A549 (cell line): ENCODE measurements around the gene LAMB3. TPM values are rescaled to one million over a fixed set of nuclear protein-coding genes. Genes with fewer than 3 reads are reported as not detected.

ENCODE experiments used
- ATAC-seq, 2 experiments: fragments of 200-7000 bp in 1 of 2; fragments of >200 bp in 1 of 2; cut with Nextera tagmentation in 1 of 2; cut with Tn5 transposase in 1 of 2; 3 replicates each; pipeline versions ENCODE4 v1.8.0 to v1.9.1; 2018 to 2020; ENCODE audit warnings: mild to moderate bottlenecking in 1 of 2, moderate library complexity in 1 of 2
- CTCF ChIA-PET: fragments of 300-600 bp; sonication (Branson Sonifier 250); formaldehyde crosslinking; extraction: SDS; loops from one replicate; lab custom pipeline; 2021; ENCODE audit warnings: antibody characterized with exemption, inconsistent platforms; lab: Yijun Ruan, JAX
- POLR2A ChIA-PET: fragments of 350-600 bp; formaldehyde crosslinking; extraction: SDS; loops from one replicate; lab custom pipeline; 2021; ENCODE audit warnings: antibody characterized with exemption, inconsistent platforms; lab: Yijun Ruan, JAX
- DNase-seq, 2 experiments: peaks; one replicate each; pipeline versions ENCODE4 v3.0.0 to v3.0.0-alpha.2; 2011 to 2016; ENCODE audit warnings: low read depth in 1 of 2, low spot score in 1 of 2
- FAIRE-seq: peaks from 2 replicates; lab custom pipeline; 2011; peaks lifted over from hg19 to GRCh38; lab: Jason Lieb, UNC
- H3K27ac ChIP-seq, 2 experiments: fragments of >200 bp; sonication (Bioruptor Twin); formaldehyde crosslinking; 3 replicates each; pipeline ENCODE4 v1.5.1; 2016 to 2017
- H3K4me1 ChIP-seq: fragments of >200 bp; sonication (Bioruptor Twin); formaldehyde crosslinking; 3 replicates; pipeline ENCODE4 v1.6.1; 2016
- H3K4me2 ChIP-seq: fragments of >200 bp; sonication (Bioruptor Twin); formaldehyde crosslinking; 3 replicates; pipeline ENCODE4 v1.6.1; 2016
- H3K4me3 ChIP-seq: fragments of >200 bp; sonication (Bioruptor Twin); formaldehyde crosslinking; 3 replicates; pipeline ENCODE4 v1.5.1; 2016
- H3K9me3 ChIP-seq: fragments of >200 bp; sonication (Bioruptor Twin); formaldehyde crosslinking; 3 replicates; pipeline ENCODE4 v1.6.1; 2016
- BHLHE40 ChIP-seq: IDR thresholded peaks from 2 replicates; pipeline ENCODE4 v1.6.1; 2012; ENCODE audit warnings: low read depth, low read length, inconsistent platforms
- CBX8 ChIP-seq: fragments of 200-600 bp; sonication (generic); IDR thresholded peaks from 2 replicates; pipeline ENCODE4 v1.6.1; 2016
- CHD2 ChIP-seq: fragments of 150-350 bp; IDR thresholded peaks from 2 replicates; pipeline ENCODE4 v1.6.1; 2014; ENCODE audit warnings: low read length; ENCODE audit not compliant: partially characterized antibody
- ESRRA ChIP-seq: fragments of 150-350 bp; IDR thresholded peaks from 2 replicates; pipeline ENCODE4 v1.6.1; 2014; ENCODE audit warnings: mild to moderate bottlenecking, low read length, borderline replicate concordance
- FOSL2 ChIP-seq, 2 experiments: fragments of 450-650 bp in 1 of 2; fragments of >200 bp in 1 of 2; sonication (Bioruptor Twin) in 1 of 2; formaldehyde crosslinking; IDR thresholded peaks; 2 replicates each; pipeline versions ENCODE4 v1.5.0 to v1.6.1; 2016 to 2020; ENCODE audit warnings: mild to moderate bottlenecking in 1 of 2, moderate library complexity in 1 of 2
- GATA3 ChIP-seq: IDR thresholded peaks from 2 replicates; pipeline ENCODE4 v1.6.1; 2012; ENCODE audit warnings: borderline replicate concordance
- HEYL ChIP-seq: fragments of 250-450 bp; sonication (Bioruptor Pico); IDR thresholded peaks from 2 replicates; pipeline ENCODE4 v1.8.0; 2021; ENCODE audit warnings: mild to moderate bottlenecking, moderate library complexity
- HOXB13 ChIP-seq: fragments of 250-450 bp; sonication (Bioruptor Pico); IDR thresholded peaks from 2 replicates; pipeline ENCODE4 v1.5.0; 2020; ENCODE audit warnings: low read depth, mild to moderate bottlenecking, moderate library complexity
- HOXB5 ChIP-seq: fragments of 250-450 bp; sonication (Bioruptor Pico); IDR thresholded peaks from 2 replicates; pipeline ENCODE4 v1.5.0; 2020; ENCODE audit warnings: mild to moderate bottlenecking, moderate library complexity
- MAFK ChIP-seq: fragments of 450-650 bp; IDR thresholded peaks from 2 replicates; pipeline ENCODE4 v1.6.1; 2014; ENCODE audit not compliant: partially characterized antibody
- MYC ChIP-seq: IDR thresholded peaks from 2 replicates; pipeline ENCODE4 v1.6.1; 2012; ENCODE audit warnings: mild to moderate bottlenecking, inconsistent platforms, low read length, improper control_type of control experiment, borderline replicate concordance
- NFE2L2 ChIP-seq: fragments of 150-350 bp; conservative IDR thresholded peaks from 2 replicates; pipeline ENCODE4 v1.6.1; 2014; ENCODE audit warnings: low read length
- NPAS2 ChIP-seq: fragments of 250-450 bp; sonication (Bioruptor Pico); IDR thresholded peaks from 2 replicates; pipeline ENCODE4 v1.8.0; 2022; ENCODE audit warnings: mild to moderate bottlenecking, moderate library complexity, borderline replicate concordance
- NR3C1 ChIP-seq: fragments of >200 bp; sonication (Bioruptor Twin); formaldehyde crosslinking; IDR thresholded peaks from 3 replicates; pipeline ENCODE4 v1.6.1; 2017
- PBX3 ChIP-seq: IDR thresholded peaks from 2 replicates; pipeline ENCODE4 v1.6.1; 2012
- POLR2AphosphoS2 ChIP-seq: conservative IDR thresholded peaks from 2 replicates; pipeline ENCODE4 v1.6.1; 2012; ENCODE audit warnings: low read length, improper control_type of control experiment, inconsistent platforms
- RAD21 ChIP-seq, 2 experiments: fragments of >200 bp in 1 of 2; sonication (Bioruptor Twin) in 1 of 2; formaldehyde crosslinking in 1 of 2; IDR thresholded peaks in 1 of 2; conservative IDR thresholded peaks in 1 of 2; 2 replicates in 1 of 2; 3 replicates in 1 of 2; pipeline ENCODE4 v1.6.1; 2012 to 2018; ENCODE audit warnings: inconsistent platforms in 1 of 2
- REST ChIP-seq: fragments of 200-600 bp; sonication (generic); IDR thresholded peaks from 2 replicates; pipeline ENCODE4 v1.6.1; 2016; ENCODE audit warnings: antibody characterized with exemption, mild to moderate bottlenecking, moderate library complexity
- RNF2 ChIP-seq: fragments of 200-600 bp; sonication (generic); IDR thresholded peaks from 2 replicates; pipeline ENCODE4 v1.6.1; 2016; ENCODE audit warnings: low read depth, mild to moderate bottlenecking, antibody characterized with exemption, moderate library complexity, borderline replicate concordance
- SREBF2 ChIP-seq: fragments of 450-650 bp; IDR thresholded peaks from 2 replicates; pipeline ENCODE4 v1.6.1; 2014; ENCODE audit warnings: mild to moderate bottlenecking, moderate library complexity
- TFCP2L1 ChIP-seq: fragments of 250-450 bp; sonication (Bioruptor Pico); IDR thresholded peaks from 2 replicates; pipeline ENCODE4 v1.5.0; 2021; ENCODE audit warnings: mild to moderate bottlenecking
- ZC3H11A ChIP-seq: fragments of 450-650 bp; IDR thresholded peaks from 2 replicates; pipeline ENCODE4 v1.6.1; 2014; ENCODE audit warnings: antibody characterized with exemption, mild to moderate bottlenecking
- ZFP36 ChIP-seq: fragments of 450-650 bp; IDR thresholded peaks from 2 replicates; pipeline ENCODE4 v1.6.1; 2014; ENCODE audit warnings: borderline replicate concordance; ENCODE audit not compliant: partially characterized antibody
- ZNF302 ChIP-seq: fragments of 250-450 bp; sonication (Bioruptor Pico); IDR thresholded peaks from 2 replicates; pipeline ENCODE4 v1.9.0; 2021; ENCODE audit warnings: inconsistent platforms, mild to moderate bottlenecking, moderate library complexity
- WGBS: methylation state at CpG from one replicate; pipeline ENCODE4 v1.1.6; 2017; ENCODE audit errors: missing lambda C conversion rate; 5-methylcytosine and 5-hydroxymethylcytosine counted together
- polyA plus RNA-seq, 4 experiments: library from polyadenylated mRNA; depleted of rRNA in 3 of 4; stranded (reverse); fragments of >200 nt; fragmentation: RNase III in 1 of 4; extraction: RNeasy Plus Mini Kit Qiagen cat#74134 plus additional on column Dnase treatment in 1 of 4; gene quantifications; 2 replicates in 3 of 4; 3 replicates in 1 of 4; pipeline ENCODE4 v1.2.3, GENCODE V29; 2011 to 2017
- TF ChIP-seq, protein P1 (sequence below): fragments of 450-650 bp; IDR thresholded peaks from 2 replicates; pipeline ENCODE4 v1.6.1; 2014; ENCODE audit warnings: antibody characterized with exemption

The LAMB3 gene
- polyA plus RNA-seq, 2 of the 4 experiments (the other 2 are of a cell fraction): 7.3 to 9.1 TPM

GRCh38 chr1:209589440-209589839 is 62.8 kb downstream of the LAMB3 start:
- Histone ChIP-seq H3K4me2 (no peak overlapping the region), H3K27ac (no peak overlapping the region), H3K9me3 (no peaks in the 10 kb centered on the region), H3K4me1 (peaks cover 10% of the 10 kb centered on the region), H3K4me3 (no peak overlapping the region)
- ATAC-seq (no peak), DNase-seq (no peak), FAIRE-seq (no peak)
- CTCF ChIA-PET: interaction anchor here (1.0 to 8.6 kb wide), 11 partner anchors 8 to 234 kb away, joined by 3 to 67 read pairs (median 5); no protein-coding TSS in a partner anchor
- TF ChIP-seq NR3C1: no peak
- no peak for TF ChIP-seq BHLHE40
- TF ChIP-seq, protein P1, sequence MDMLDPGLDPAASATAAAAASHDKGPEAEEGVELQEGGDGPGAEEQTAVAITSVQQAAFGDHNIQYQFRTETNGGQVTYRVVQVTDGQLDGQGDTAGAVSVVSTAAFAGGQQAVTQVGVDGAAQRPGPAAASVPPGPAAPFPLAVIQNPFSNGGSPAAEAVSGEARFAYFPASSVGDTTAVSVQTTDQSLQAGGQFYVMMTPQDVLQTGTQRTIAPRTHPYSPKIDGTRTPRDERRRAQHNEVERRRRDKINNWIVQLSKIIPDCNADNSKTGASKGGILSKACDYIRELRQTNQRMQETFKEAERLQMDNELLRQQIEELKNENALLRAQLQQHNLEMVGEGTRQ: no peak
- TF ChIP-seq CBX8: no peak
- 81% methylated on average over 2 of the region's 2 CpGs for WGBS
- POLR2A ChIA-PET: no interaction called here

GRCh38 chr1:209587789-209588188 is 64.4 kb downstream of the LAMB3 start:
- 29% methylated on average over 3 of the region's 3 CpGs for WGBS
- ATAC-seq (peak; percentile 40 to 58; a peak in 5 of 6 replicates), DNase-seq (peak in 1 of 2 experiments; percentile 21), FAIRE-seq (no peak)
- Histone ChIP-seq H3K9me3 (no peaks in the 10 kb centered on the region), H3K4me2 (peak overlapping the region; percentile 37; the same call in 2 of the 3 replicates), H3K27ac (peak overlapping the region in 1 of 2 experiments; percentile 24; a peak in 1 of 6 replicates), H3K4me3 (no peak overlapping the region), H3K4me1 (peaks cover 10% of the 10 kb centered on the region)
- POLR2A ChIA-PET: no interaction called here
- CTCF ChIA-PET: interaction anchor here (0.6 to 4.0 kb wide), 6 partner anchors 11 to 383 kb away, joined by 3 to 23 read pairs (median 5); no protein-coding TSS in a partner anchor
- no peak for TF ChIP-seq REST
- TF ChIP-seq FOSL2 (IDR thresholded peaks at IDR 0.05): no peak
- 0 out of 2 replicates have a peak, but pooled peaks have one; percentile 17 for TF ChIP-seq FOSL2 (CRISPR knock-in tag; IDR thresholded peaks at IDR 0.05)
- TF ChIP-seq GATA3: peak; percentile 69; the same call in 1 of the 2 replicates

- Histone ChIP-seq H3K4me3 (no peak overlapping the region), H3K27ac (no peak overlapping the region), H3K4me1 (peaks cover 10% of the 10 kb centered on the region), H3K4me2 (peak overlapping the region; percentile 77; the same call in 1 of the 3 replicates), H3K9me3 (no peaks in the 10 kb centered on the region)
- no peak for ATAC-seq
- CTCF ChIA-PET: interaction anchor here (0.6 to 3.1 kb wide), 6 partner anchors 10 to 41 kb away, joined by 3 to 15 read pairs (median 6); no protein-coding TSS in a partner anchor
- TF ChIP-seq NPAS2: no peak
- POLR2A ChIA-PET: no interaction called here
- FAIRE-seq: no peak
- DNase-seq: no peak
- WGBS: 78% methylated on average over 4 of the region's 4 CpGs
These were observed 65.9 kb downstream of the LAMB3 start for GRCh38 chr1:209586221-209586740.

DNA sequence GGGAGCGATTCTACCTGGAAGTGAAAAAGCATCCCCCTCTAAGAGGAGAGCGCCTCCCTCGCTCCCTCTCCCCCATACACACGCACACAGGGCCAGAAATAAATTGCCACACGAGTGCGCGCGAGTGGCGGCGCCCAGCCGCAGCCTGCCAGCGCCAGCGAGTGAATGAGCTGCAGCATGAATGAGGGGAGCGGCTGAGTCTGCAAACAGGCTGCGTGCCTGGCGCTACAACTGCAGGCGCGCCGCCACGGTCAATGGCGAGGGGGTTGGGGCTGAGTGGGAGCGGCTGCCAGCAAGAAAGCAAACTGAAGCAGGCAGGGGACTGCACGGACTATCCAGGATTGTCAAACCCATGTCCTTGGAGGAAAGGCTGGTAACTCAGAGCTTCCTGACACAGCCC is 66.6 kb downstream of the LAMB3 start:
- FAIRE-seq (no peak), ATAC-seq (peak; percentile 52 to 67; a peak in 5 of 6 replicates), DNase-seq (no peak)
- Histone ChIP-seq H3K4me3 (0 out of 3 replicates have a peak overlapping the region, but pooled peaks have one; percentile 24), H3K4me1 (peaks cover 10% of the 10 kb centered on the region), H3K4me2 (peak overlapping the region; percentile 77), H3K9me3 (no peaks in the 10 kb centered on the region), H3K27ac (no peak overlapping the region)
- WGBS: 67% methylated on average over 14 of the region's 23 CpGs
- TF ChIP-seq SREBF2: no peak
- TF ChIP-seq POLR2AphosphoS2: no peak
- no peak for TF ChIP-seq CHD2
- no peak for TF ChIP-seq ZNF302
- no peak for TF ChIP-seq GATA3
- no peak for TF ChIP-seq MYC
- no peak for TF ChIP-seq RNF2
- no peak for TF ChIP-seq RAD21 (conservative IDR thresholded peaks at IDR 0.05 in 1 of 2, IDR thresholded peaks at IDR 0.05 in 1 of 2)
- no peak for TF ChIP-seq HOXB5 (CRISPR knock-in tag)
- TF ChIP-seq ESRRA: no peak
- no peak for TF ChIP-seq NFE2L2
- no peak for TF ChIP-seq HEYL
- no peak for TF ChIP-seq TFCP2L1 (CRISPR knock-in tag)
- no peak for TF ChIP-seq ZC3H11A
- TF ChIP-seq CBX8: no peak
- no peak for TF ChIP-seq HOXB13 (CRISPR knock-in tag)
- no peak for TF ChIP-seq ZFP36
- TF ChIP-seq PBX3: no peak
- TF ChIP-seq MAFK: no peak
- ChIA-PET CTCF (interaction anchor here (0.6 to 3.3 kb wide), 8 partner anchors 9 to 42 kb away, joined by 3 to 15 read pairs (median 7); no protein-coding TSS in a partner anchor), POLR2A (no interaction called here)
